AG09309 (cell line): ENCODE results near the gene HLA-DQA1.
"Not testable (repeated sequence)": the region's sequence is repeated elsewhere in the genome, so short reads cannot be mapped to it uniquely, and the experiment has no call there.

ENCODE experiments used
- DNase-seq: peaks from one replicate; pipeline ENCODE4 v3.0.0-alpha.2; 2010; ENCODE audit warnings: low read depth
- H3K4me3 ChIP-seq: 2 replicates; pipeline ENCODE4 v1.5.1; 2011; ENCODE audit warnings: mild to moderate bottlenecking, low read depth, low read length, moderate library complexity; ENCODE audit not compliant: control insufficient read depth
- TF ChIP-seq, protein P1 (sequence below): IDR thresholded peaks from 2 replicates; pipeline ENCODE4 v1.5.1; 2011; ENCODE audit warnings: mild to moderate bottlenecking, low read depth, low read length, inconsistent platforms; ENCODE audit not compliant: insufficient read depth, control insufficient read depth; ENCODE audit errors: missing control alignments

Gene HLA-DQA1

GRCh38 chr6:32666420-32667300, 29.5 kb downstream of the HLA-DQA1 start, which contains the start of gene HLA-DQB1:
Gene HLA-DQB1, minus strand, starts transcription at chr6:32666657. Its CDS starts 50 bp downstream, at chr6:32666607.
- H3K4me3 ChIP-seq, result no peak within 1 kb of the TSS
- no peak for DNase-seq
- TF ChIP-seq, protein P1, sequence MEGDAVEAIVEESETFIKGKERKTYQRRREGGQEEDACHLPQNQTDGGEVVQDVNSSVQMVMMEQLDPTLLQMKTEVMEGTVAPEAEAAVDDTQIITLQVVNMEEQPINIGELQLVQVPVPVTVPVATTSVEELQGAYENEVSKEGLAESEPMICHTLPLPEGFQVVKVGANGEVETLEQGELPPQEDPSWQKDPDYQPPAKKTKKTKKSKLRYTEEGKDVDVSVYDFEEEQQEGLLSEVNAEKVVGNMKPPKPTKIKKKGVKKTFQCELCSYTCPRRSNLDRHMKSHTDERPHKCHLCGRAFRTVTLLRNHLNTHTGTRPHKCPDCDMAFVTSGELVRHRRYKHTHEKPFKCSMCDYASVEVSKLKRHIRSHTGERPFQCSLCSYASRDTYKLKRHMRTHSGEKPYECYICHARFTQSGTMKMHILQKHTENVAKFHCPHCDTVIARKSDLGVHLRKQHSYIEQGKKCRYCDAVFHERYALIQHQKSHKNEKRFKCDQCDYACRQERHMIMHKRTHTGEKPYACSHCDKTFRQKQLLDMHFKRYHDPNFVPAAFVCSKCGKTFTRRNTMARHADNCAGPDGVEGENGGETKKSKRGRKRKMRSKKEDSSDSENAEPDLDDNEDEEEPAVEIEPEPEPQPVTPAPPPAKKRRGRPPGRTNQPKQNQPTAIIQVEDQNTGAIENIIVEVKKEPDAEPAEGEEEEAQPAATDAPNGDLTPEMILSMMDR, result no peak

DNA sequence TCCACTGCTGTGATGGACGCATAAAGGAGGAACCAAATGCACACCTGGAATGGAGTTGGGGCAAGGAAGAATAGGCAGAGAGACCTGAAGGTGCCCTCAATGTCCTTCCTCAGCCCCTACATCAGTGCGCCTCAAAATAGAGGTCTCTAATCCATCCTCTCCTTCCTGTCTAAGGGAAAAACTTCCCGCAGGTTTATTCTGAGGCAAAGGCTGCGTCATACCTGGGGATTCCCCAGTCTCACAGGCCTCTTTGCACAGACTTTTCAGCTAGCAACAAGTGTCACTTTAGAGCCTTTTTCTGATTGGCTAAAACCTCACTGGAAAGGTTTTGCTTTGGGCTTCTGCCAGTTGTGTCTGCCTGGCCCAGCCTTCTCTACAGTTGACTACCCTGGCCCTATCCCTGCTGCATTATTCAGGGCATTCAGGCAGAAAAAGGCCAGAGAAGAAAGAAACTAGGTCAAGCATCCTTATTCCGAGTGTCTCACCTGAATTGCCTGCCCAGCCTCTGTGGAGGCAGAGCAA, 31.1 kb downstream of the HLA-DQA1 start:
- TF ChIP-seq, protein P1, result no peak
- H3K4me3 ChIP-seq, result no peak overlapping the region
- DNase-seq, result no peak

- TF ChIP-seq, protein P1, result no peak
- no peak overlapping the region for H3K4me3 ChIP-seq
- no peak for DNase-seq
Measured at GRCh38 chr6:32669240-32669639, 32.0 kb downstream of the HLA-DQA1 start.

- no peak for DNase-seq
- TF ChIP-seq, protein P1, result no peak
- no peak overlapping the region for H3K4me3 ChIP-seq
Measured at GRCh38 chr6:32669893-32670292, 32.7 kb downstream of the HLA-DQA1 start.

DNA sequence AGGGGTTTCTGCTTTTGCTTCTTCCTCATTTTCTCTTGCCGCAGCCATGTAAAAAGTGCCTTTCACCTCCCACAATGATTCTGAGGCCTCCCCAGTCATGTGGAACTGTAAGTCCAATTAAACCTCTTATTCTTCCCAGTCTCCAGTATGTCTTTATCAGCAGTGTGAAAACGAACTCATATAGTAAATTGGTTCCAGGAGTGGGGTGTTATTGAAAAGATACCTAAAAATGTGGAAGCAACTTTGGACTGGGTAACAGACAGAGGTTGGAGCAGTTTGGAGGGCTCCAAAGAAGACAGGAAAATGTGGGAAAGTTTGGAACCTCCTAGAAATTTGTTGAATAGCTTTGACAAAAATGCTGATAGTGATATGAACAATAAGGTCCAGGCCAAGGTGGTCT, 34.7 kb downstream of the HLA-DQA1 start:
- DNase-seq, H3K4me3 ChIP-seq: not testable (repeated sequence)

- not testable (repeated sequence) for DNase-seq, H3K4me3 ChIP-seq
Measured at GRCh38 chr6:32674123-32674522, 36.9 kb downstream of the HLA-DQA1 start.

DNA sequence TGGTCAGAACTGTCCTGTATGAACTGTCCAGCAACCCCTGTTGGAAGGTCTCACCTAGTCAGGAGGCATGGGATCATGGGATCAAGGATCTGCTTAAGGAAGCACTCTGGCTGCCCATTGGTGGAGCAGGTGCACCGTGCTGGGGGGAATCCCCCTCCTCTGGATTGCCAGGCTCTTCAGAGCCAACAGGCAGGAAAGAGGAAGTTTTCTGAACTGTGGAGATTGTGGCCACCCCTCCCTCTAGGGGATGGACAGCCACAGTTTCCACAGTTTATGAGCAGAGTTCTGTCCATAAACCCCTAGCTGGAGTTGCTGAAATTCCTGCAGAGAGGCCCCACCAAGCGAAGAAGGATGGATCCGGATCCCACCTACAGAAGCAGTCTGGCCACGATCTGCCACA, 42.3 kb downstream of the HLA-DQA1 start:
- TF ChIP-seq, protein P1, result no peak
- no peak for DNase-seq
- H3K4me3 ChIP-seq, result no peak overlapping the region
